ENCODE measurements around the gene CCDC122. TPM values are rescaled to one million over a fixed set of nuclear protein-coding genes. Genes with fewer than 3 reads are reported as not detected.
"Not testable (repeated sequence)": the region's sequence is repeated elsewhere in the genome, so short reads cannot be mapped to it uniquely, and the experiment has no call there.

CCDC122 gene
- total and polyA plus RNA-seq, 2 experiments from 2014 or later, result 5.3 to 10.3 TPM

DNA sequence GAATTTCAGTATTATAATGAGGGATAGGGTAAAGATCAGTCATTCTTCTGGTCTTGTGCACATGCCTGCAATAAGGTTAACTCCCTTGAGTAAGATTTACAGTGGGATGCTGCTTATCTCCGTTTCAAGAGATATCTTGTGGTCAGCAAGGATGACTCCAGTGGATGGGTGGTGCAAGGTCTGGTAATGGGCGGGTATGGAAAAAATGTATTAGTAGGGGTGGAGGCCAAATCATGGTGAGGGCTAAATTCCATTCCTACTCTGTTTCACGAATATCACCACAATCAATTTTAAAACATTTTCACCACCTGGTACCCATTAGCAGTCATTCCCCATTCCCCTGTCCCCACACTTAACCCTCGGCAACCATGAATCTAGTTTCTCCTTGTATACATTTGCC lies 40.6 kb downstream of the CCDC122 start:
- H3K4me3 ChIP-seq, result no peak overlapping the region
- no peak for TF ChIP-seq EZH2phosphoT487 (IDR thresholded peaks at IDR 0.05; ENCODE audit: low read depth, severe bottlenecking, unreplicated experiment)
- TF ChIP-seq, protein P1, sequence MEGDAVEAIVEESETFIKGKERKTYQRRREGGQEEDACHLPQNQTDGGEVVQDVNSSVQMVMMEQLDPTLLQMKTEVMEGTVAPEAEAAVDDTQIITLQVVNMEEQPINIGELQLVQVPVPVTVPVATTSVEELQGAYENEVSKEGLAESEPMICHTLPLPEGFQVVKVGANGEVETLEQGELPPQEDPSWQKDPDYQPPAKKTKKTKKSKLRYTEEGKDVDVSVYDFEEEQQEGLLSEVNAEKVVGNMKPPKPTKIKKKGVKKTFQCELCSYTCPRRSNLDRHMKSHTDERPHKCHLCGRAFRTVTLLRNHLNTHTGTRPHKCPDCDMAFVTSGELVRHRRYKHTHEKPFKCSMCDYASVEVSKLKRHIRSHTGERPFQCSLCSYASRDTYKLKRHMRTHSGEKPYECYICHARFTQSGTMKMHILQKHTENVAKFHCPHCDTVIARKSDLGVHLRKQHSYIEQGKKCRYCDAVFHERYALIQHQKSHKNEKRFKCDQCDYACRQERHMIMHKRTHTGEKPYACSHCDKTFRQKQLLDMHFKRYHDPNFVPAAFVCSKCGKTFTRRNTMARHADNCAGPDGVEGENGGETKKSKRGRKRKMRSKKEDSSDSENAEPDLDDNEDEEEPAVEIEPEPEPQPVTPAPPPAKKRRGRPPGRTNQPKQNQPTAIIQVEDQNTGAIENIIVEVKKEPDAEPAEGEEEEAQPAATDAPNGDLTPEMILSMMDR (IDR thresholded peaks at IDR 0.05; ENCODE audit: poor library complexity), result no peak
- no peak for TF ChIP-seq EZH2 (IDR thresholded peaks at IDR 0.05; ENCODE audit: borderline replicate concordance)
- H2AFZ ChIP-seq, result no peak overlapping the region
- no peaks in the 10 kb centered on the region for H3K4me1 ChIP-seq (ENCODE audit: insufficient read depth)
- no peaks in the 10 kb centered on the region for H3K36me3 ChIP-seq (replicated peaks; ENCODE audit: insufficient read depth, low read depth)
- no peaks in the 10 kb centered on the region for H3K79me2 ChIP-seq
- no peaks in the 10 kb centered on the region for H3K9me3 ChIP-seq (ENCODE audit: low read depth)
- no peaks in the 10 kb centered on the region for H3K27me3 ChIP-seq
- H3K9me2 ChIP-seq (replicated peaks; ENCODE audit: insufficient read depth), result no peaks in the 10 kb centered on the region
- H3K27ac ChIP-seq, result no peak overlapping the region
- no peak for DNase-seq (ENCODE audit: low spot score)
- no peaks in the 10 kb centered on the region for H4K20me1 ChIP-seq (ENCODE audit: insufficient read depth, poor library complexity, severe bottlenecking)
- 75% methylated on average over 4 of the region's 4 CpGs for WGBS (ENCODE audit: low lambda C conversion rate, missing lambda C conversion rate)
- no peak overlapping the region for H3K4me2 ChIP-seq

DNA sequence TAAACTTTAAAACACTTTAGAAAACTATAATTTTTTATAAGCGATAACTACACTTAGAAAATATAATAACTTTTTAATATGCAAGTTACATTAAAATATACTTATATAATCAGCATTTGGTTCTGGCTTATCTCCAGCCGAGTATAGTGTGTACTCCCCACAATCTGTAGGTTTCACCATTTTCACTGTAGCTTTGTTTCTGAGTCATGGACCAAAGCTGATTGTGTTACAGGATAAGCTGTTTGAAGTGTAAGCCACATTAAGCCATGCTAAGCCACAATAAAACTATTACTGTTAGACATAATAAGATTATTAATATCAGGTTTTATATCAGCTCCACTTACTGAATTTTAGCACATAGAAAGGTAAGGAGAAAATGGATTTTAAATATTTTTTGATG lies 43.8 kb downstream of the CCDC122 start:
- no peak for TF ChIP-seq EZH2phosphoT487 (IDR thresholded peaks at IDR 0.05; ENCODE audit: low read depth, severe bottlenecking, unreplicated experiment)
- no peak for TF ChIP-seq EZH2 (IDR thresholded peaks at IDR 0.05; ENCODE audit: borderline replicate concordance)
- TF ChIP-seq, protein P1 (IDR thresholded peaks at IDR 0.05; ENCODE audit: poor library complexity), result no peak
- no peaks in the 10 kb centered on the region for H3K9me3 ChIP-seq (ENCODE audit: low read depth)
- 81% methylated on average over 2 of the region's 2 CpGs for WGBS (ENCODE audit: low lambda C conversion rate, missing lambda C conversion rate)

DNA sequence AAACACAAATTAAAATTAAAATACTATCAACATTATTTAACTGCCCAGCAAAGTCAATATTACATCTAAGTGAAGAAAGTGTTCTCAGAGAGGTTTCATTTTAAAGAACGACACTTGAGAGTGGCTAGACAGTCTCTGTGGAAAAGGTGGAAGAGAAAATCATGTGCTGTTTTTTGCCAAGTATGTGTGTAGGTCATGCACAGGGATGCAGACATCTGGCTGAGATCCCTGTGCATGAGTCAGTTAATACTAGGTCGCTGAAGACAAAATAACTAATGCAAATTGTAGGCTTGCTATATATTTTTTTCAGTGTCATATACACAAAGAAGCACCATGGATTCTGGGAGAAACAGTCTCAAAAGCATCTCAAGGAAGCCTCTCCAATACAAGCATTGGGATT lies 48.5 kb downstream of the CCDC122 start:
- 84% methylated on average over 2 of the region's 2 CpGs for WGBS (ENCODE audit: low lambda C conversion rate, missing lambda C conversion rate)
- Histone ChIP-seq H3K27me3 (no peaks in the 10 kb centered on the region), H3K9me2 (replicated peaks; ENCODE audit: insufficient read depth) (no peaks in the 10 kb centered on the region), H3K27ac (no peak overlapping the region), H3K4me2 (no peak overlapping the region), H3K36me3 (replicated peaks; ENCODE audit: insufficient read depth, low read depth) (no peaks in the 10 kb centered on the region), H3K4me3 (no peak overlapping the region), H3K9me3 (ENCODE audit: low read depth) (no peaks in the 10 kb centered on the region), H2AFZ (no peak overlapping the region), H4K20me1 (ENCODE audit: insufficient read depth, poor library complexity, severe bottlenecking) (no peaks in the 10 kb centered on the region), H3K4me1 (ENCODE audit: insufficient read depth) (no peaks in the 10 kb centered on the region), H3K79me2 (no peaks in the 10 kb centered on the region)
- TF ChIP-seq, protein P1 (IDR thresholded peaks at IDR 0.05; ENCODE audit: poor library complexity), result no peak
- TF ChIP-seq EZH2 (IDR thresholded peaks at IDR 0.05; ENCODE audit: borderline replicate concordance), result no peak
- TF ChIP-seq EZH2phosphoT487 (IDR thresholded peaks at IDR 0.05; ENCODE audit: low read depth, severe bottlenecking, unreplicated experiment), result no peak
- no peak for DNase-seq (ENCODE audit: low spot score)

More for the DNA sequence above, 43.8 kb downstream of the CCDC122 start:
- H3K4me3 ChIP-seq, result no peak overlapping the region
- no peaks in the 10 kb centered on the region for H3K9me2 ChIP-seq (replicated peaks; ENCODE audit: insufficient read depth)
- H2AFZ ChIP-seq, result no peak overlapping the region
- no peaks in the 10 kb centered on the region for H4K20me1 ChIP-seq (ENCODE audit: insufficient read depth, poor library complexity, severe bottlenecking)
- H3K27ac ChIP-seq, result no peak overlapping the region
- no peaks in the 10 kb centered on the region for H3K79me2 ChIP-seq
- no peaks in the 10 kb centered on the region for H3K27me3 ChIP-seq
- H3K4me1 ChIP-seq (ENCODE audit: insufficient read depth), result no peaks in the 10 kb centered on the region
- no peaks in the 10 kb centered on the region for H3K36me3 ChIP-seq (replicated peaks; ENCODE audit: insufficient read depth, low read depth)
- no peak for DNase-seq (ENCODE audit: low spot score)
- H3K4me2 ChIP-seq, result no peak overlapping the region

DNA sequence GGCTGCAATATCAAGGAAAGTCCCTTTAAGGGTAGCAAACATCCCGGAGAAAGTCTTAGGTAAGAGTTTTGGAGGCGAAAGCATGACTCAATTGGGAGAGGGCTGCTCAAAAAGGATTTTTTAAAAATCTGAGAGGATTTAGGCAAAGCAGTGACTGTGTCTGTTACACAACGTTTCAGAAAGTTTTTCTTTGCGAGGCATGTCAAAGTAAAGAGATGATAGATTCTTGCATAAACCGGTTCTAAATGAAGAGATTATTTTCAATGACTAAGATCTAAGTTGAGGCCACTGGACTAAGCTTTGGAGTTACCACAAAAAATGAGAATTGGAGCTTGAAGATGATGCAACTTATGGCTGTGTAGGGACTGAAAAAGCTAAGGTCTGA lies 49.1 kb downstream of the CCDC122 start:
- H3K4me3 ChIP-seq, result no peak overlapping the region
- no peaks in the 10 kb centered on the region for H3K27me3 ChIP-seq
- no peaks in the 10 kb centered on the region for H3K9me3 ChIP-seq (ENCODE audit: low read depth)
- no peak for TF ChIP-seq EZH2phosphoT487 (IDR thresholded peaks at IDR 0.05; ENCODE audit: low read depth, severe bottlenecking, unreplicated experiment)
- no peak for TF ChIP-seq EZH2 (IDR thresholded peaks at IDR 0.05; ENCODE audit: borderline replicate concordance)
- TF ChIP-seq, protein P1 (IDR thresholded peaks at IDR 0.05; ENCODE audit: poor library complexity), result no peak
- no peaks in the 10 kb centered on the region for H3K36me3 ChIP-seq (replicated peaks; ENCODE audit: insufficient read depth, low read depth)
- H3K4me1 ChIP-seq (ENCODE audit: insufficient read depth), result no peaks in the 10 kb centered on the region
- H3K79me2 ChIP-seq, result no peaks in the 10 kb centered on the region
- 65% methylated on average over 5 of the region's 5 CpGs for WGBS (ENCODE audit: low lambda C conversion rate, missing lambda C conversion rate)
- DNase-seq (ENCODE audit: low spot score), result peak; percentile 25
- no peak overlapping the region for H3K27ac ChIP-seq
- no peaks in the 10 kb centered on the region for H4K20me1 ChIP-seq (ENCODE audit: insufficient read depth, poor library complexity, severe bottlenecking)
- H3K4me2 ChIP-seq, result no peak overlapping the region
- H2AFZ ChIP-seq, result no peak overlapping the region
- H3K9me2 ChIP-seq (replicated peaks; ENCODE audit: insufficient read depth), result no peaks in the 10 kb centered on the region

DNA sequence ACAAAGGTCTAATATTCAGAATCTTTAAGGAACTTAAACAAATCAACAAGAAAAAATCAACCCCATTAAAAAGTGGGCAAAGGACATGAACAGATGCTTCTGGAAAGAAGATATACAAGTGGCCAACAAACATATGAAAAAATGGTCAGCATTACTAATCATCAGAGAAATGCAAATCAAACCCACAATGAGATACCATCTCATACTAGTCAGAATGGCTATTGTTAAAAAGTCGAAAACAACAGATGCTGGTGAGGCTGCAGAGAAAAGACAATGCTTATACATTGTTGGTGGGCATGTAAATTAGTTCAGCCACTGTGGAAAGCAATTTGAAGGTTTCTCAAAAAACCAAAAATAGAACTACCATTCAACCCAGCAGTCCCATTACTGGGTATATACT lies 54.9 kb downstream of the CCDC122 start:
- H3K79me2 ChIP-seq; H2AFZ ChIP-seq; H3K27me3 ChIP-seq; H3K4me1 ChIP-seq (ENCODE audit: insufficient read depth); H3K36me3 ChIP-seq (replicated peaks; ENCODE audit: insufficient read depth, low read depth); H3K27ac ChIP-seq; H3K9me2 ChIP-seq (replicated peaks; ENCODE audit: insufficient read depth); H3K4me3 ChIP-seq; H4K20me1 ChIP-seq (ENCODE audit: insufficient read depth, poor library complexity, severe bottlenecking); H3K9me3 ChIP-seq (ENCODE audit: low read depth); DNase-seq (ENCODE audit: low spot score); H3K4me2 ChIP-seq: not testable (repeated sequence)
- WGBS (ENCODE audit: low lambda C conversion rate, missing lambda C conversion rate), result 100% methylated on average over 1 of the region's 1 CpG
